GM21619 (cell line): ENCODE results near the gene FASTKD1.
"Not testable (repeated sequence)": the region's sequence is repeated elsewhere in the genome, so short reads cannot be mapped to it uniquely, and the experiment has no call there.

Experiments
- ATAC-seq: cut with Tn5 transposase; IDR thresholded peaks from one replicate; pipeline ENCODE4 v1.9.1; 2021; ENCODE audit not compliant: unreplicated experiment

FASTKD1 gene

GRCh38 chr2:169573160-169573973 lies at the start of gene FASTKD1:
TSS of gene FASTKD1 (minus strand) at chr2:169573865. CDS start at chr2:169572029, 1,836 bp downstream.
- peak; percentile 98 for ATAC-seq

- ATAC-seq, result no peak
Observed at GRCh38 chr2:169623235-169623634, 49.6 kb upstream of the FASTKD1 start.

- no peak for ATAC-seq
Observed at GRCh38 chr2:169620509-169620908, 46.8 kb upstream of the FASTKD1 start.

- no peak for ATAC-seq
Observed at GRCh38 chr2:169619946-169620345, 46.3 kb upstream of the FASTKD1 start.

GRCh38 chr2:169615982-169616381 lies 42.3 kb upstream of the FASTKD1 start:
- not testable (repeated sequence) for ATAC-seq

- ATAC-seq, result no peak
Observed at GRCh38 chr2:169613876-169614275, 40.2 kb upstream of the FASTKD1 start.

- no peak for ATAC-seq
Observed at GRCh38 chr2:169609264-169609663, 35.6 kb upstream of the FASTKD1 start.

GRCh38 chr2:169599568-169599967 lies 25.9 kb upstream of the FASTKD1 start:
- ATAC-seq, result no peak

- ATAC-seq, result no peak
Observed at GRCh38 chr2:169598982-169599381, 25.3 kb upstream of the FASTKD1 start.

GRCh38 chr2:169596546-169596945 lies 22.9 kb upstream of the FASTKD1 start:
- ATAC-seq, result not testable (repeated sequence)

- ATAC-seq, result no peak
Observed at GRCh38 chr2:169590804-169591203, 17.1 kb upstream of the FASTKD1 start.

GRCh38 chr2:169585673-169586072 lies 12.0 kb upstream of the FASTKD1 start:
- ATAC-seq, result no peak

- ATAC-seq, result peak; percentile 87
Observed at GRCh38 chr2:169584005-169584877, 10.6 kb upstream of the FASTKD1 start, which contains the start of gene PPIG. TSS of gene PPIG (plus strand) at chr2:169584351. CDS start at chr2:169604042, 19,691 bp downstream.

- ATAC-seq, result no peak
Observed at GRCh38 chr2:169583518-169583917, 9.9 kb upstream of the FASTKD1 start.

GRCh38 chr2:169582552-169583266 lies 9.0 kb upstream of the FASTKD1 start:
- ATAC-seq, result not testable (repeated sequence)

GRCh38 chr2:169579044-169579443 lies 5.4 kb upstream of the FASTKD1 start:
- no peak for ATAC-seq

GRCh38 chr2:169575264-169575663 lies 1.6 kb upstream of the FASTKD1 start:
- ATAC-seq, result not testable (repeated sequence)

GRCh38 chr2:169574539-169574938 lies 874 bp upstream of the FASTKD1 start:
- not testable (repeated sequence) for ATAC-seq

GRCh38 chr2:169573974-169574299 lies 272 bp upstream of the FASTKD1 start:
- ATAC-seq, result no peak

- no peak for ATAC-seq
Observed at GRCh38 chr2:169572821-169573159, 875 bp downstream of the FASTKD1 start.

GRCh38 chr2:169572189-169572588 lies 1.5 kb downstream of the FASTKD1 start:
- ATAC-seq, result no peak
